Fibroblast of lung (primary cell): ENCODE data around the gene TPRG1L. TPM values are rescaled to one million over a fixed set of nuclear protein-coding genes. Genes with fewer than 3 reads are reported as not detected.
"Not testable (repeated sequence)": the region's sequence is repeated elsewhere in the genome, so short reads cannot be mapped to it uniquely, and the experiment has no call there.

Experiments used
- DNase-seq, 2 donors: peaks; one replicate each; pipeline versions ENCODE4 v3.0.0 to v3.0.0-alpha.2; 2010; ENCODE audit warnings: low read depth in 2 of 2
- H2AFZ ChIP-seq: 2 replicates; pipeline ENCODE4 v1.5.1; 2012; ENCODE audit warnings: low read length, control low read depth, inconsistent platforms
- H3K27ac ChIP-seq: 2 replicates; pipeline ENCODE4 v1.5.1; 2011; ENCODE audit warnings: low read length, control low read depth; ENCODE audit not compliant: insufficient read depth
- H3K27me3 ChIP-seq: 2 replicates; pipeline ENCODE4 v1.5.1; 2011; ENCODE audit warnings: mild to moderate bottlenecking, low read length; ENCODE audit not compliant: control insufficient read depth, insufficient read depth
- H3K36me3 ChIP-seq: 2 replicates; pipeline ENCODE4 v1.5.1; 2011; ENCODE audit warnings: low read length; ENCODE audit not compliant: control insufficient read depth, insufficient read depth
- H3K4me1 ChIP-seq: 2 replicates; pipeline ENCODE4 v1.5.1; 2011; ENCODE audit warnings: low read length; ENCODE audit not compliant: control insufficient read depth, insufficient read depth; ENCODE audit errors: extremely low read depth
- H3K4me2 ChIP-seq: 2 replicates; pipeline ENCODE4 v1.5.1; 2011; ENCODE audit warnings: low read length, control low read depth; ENCODE audit not compliant: insufficient read depth; ENCODE audit errors: extremely low read depth
- H3K4me3 ChIP-seq, 4 experiments: fragments of 200-600 bp in 1 of 4; sonication (generic) in 1 of 4; replicated peaks in 1 of 4; 2 replicates each; pipeline ENCODE4 v1.5.1; 2011 to 2016; ENCODE audit warnings: low read length in 4 of 4, low read depth in 3 of 4, mild to moderate bottlenecking in 3 of 4, control low read depth in 2 of 4, inconsistent platforms in 1 of 4, mixed read lengths in 1 of 4; ENCODE audit not compliant: insufficient read depth in 1 of 4; ENCODE audit errors: control extremely low read depth in 1 of 4
- H3K79me2 ChIP-seq: 2 replicates; pipeline ENCODE4 v1.5.1; 2012; ENCODE audit warnings: mild to moderate bottlenecking, low read length, inconsistent platforms; ENCODE audit not compliant: control insufficient read depth, insufficient read depth
- H3K9ac ChIP-seq: 2 replicates; pipeline ENCODE4 v1.5.1; 2011; ENCODE audit warnings: mild to moderate bottlenecking, low read length, control low read depth; ENCODE audit not compliant: insufficient read depth
- H3K9me3 ChIP-seq: 2 replicates; pipeline ENCODE4 v1.5.1; 2012; ENCODE audit warnings: low read depth, low read length; ENCODE audit not compliant: control insufficient read depth, insufficient read depth
- H4K20me1 ChIP-seq: 2 replicates; pipeline ENCODE4 v1.5.1; 2011; ENCODE audit warnings: low read length; ENCODE audit not compliant: control insufficient read depth, insufficient read depth; ENCODE audit errors: extremely low read depth
- CTCF ChIP-seq, 2 donors: IDR thresholded peaks in 1 of 2; conservative IDR thresholded peaks in 1 of 2; 1 replicate in 1 of 2; 2 replicates in 1 of 2; pipeline ENCODE4 v1.5.1; 2011 to 2012; ENCODE audit warnings: low read length in 2 of 2, control low read depth in 1 of 2, inconsistent platforms in 1 of 2, low read depth in 1 of 2, mild to moderate bottlenecking in 1 of 2
- EZH2 ChIP-seq: IDR thresholded peaks from 2 replicates; pipeline ENCODE4 v1.5.1; 2012; ENCODE audit warnings: low read length, control low read depth, mild to moderate bottlenecking; ENCODE audit errors: missing control alignments
- polyA minus RNA-seq: library from RNA; depleted of rRNA, polyadenylated mRNA; stranded (reverse); fragments of >200 nt; gene quantifications from 2 replicates; pipeline ENCODE4 v1.2.3, GENCODE V29; 2011; ENCODE audit warnings: low replicate concordance
- polyA plus RNA-seq, 2 donors: library from polyadenylated mRNA; depleted of rRNA in 1 of 2; stranded (reverse) in 1 of 2; unstranded in 1 of 2; fragments of >200 nt; gene quantifications; 2 replicates each; pipeline ENCODE4 v1.2.1, GENCODE V29; 2011 to 2012; ENCODE audit warnings: missing spikeins in 1 of 2
- total RNA-seq: library from RNA; depleted of rRNA; stranded (reverse); fragments of >200 nt; gene quantifications from 2 replicates; pipeline ENCODE4 v1.2.1, GENCODE V29; 2014

The TPRG1L gene
- total RNA-seq, result 22.3 and 22.9 TPM in 2 replicates
- 56.7 and 60.6 TPM in 2 replicates for polyA plus RNA-seq
- polyA plus RNA-seq (2012), result 47.8 and 48.2 TPM in 2 replicates
- 47.6 and 64.3 TPM in 2 replicates for polyA minus RNA-seq

GRCh38 chr1:3624200-3625136 is at the start of gene TPRG1L:
TSS of gene TPRG1L (plus strand) at chr1:3625015. CDS start at chr1:3625073, 58 bp downstream.
- H3K4me3 ChIP-seq, result peak within 1 kb of the TSS; percentile 66 to 96 (median 84)
- peaks cover 7% of the 10 kb centered on the region for H3K36me3 ChIP-seq
- H3K4me1 ChIP-seq, result peaks cover 4% of the 10 kb centered on the region
- TF ChIP-seq CTCF (conservative IDR thresholded peaks at IDR 0.05 in 1 of 2, IDR thresholded peaks at IDR 0.05 in 1 of 2; ENCODE audit: low read depth in 1 of 2, low read length in 2 of 2), result no peak
- TF ChIP-seq EZH2, result no peak
- no peaks in the 10 kb centered on the region for H3K27me3 ChIP-seq
- DNase-seq, result peak; percentile 91
- H2AFZ ChIP-seq, result peak within 1 kb of the TSS; percentile 88
- peak within 1 kb of the TSS; percentile 79 for H3K9ac ChIP-seq
- peak within 1 kb of the TSS; percentile 70 for H3K27ac ChIP-seq
- H4K20me1 ChIP-seq, result no peaks in the 10 kb centered on the region
- H3K4me2 ChIP-seq, result peak within 1 kb of the TSS; percentile 87
- no peaks in the 10 kb centered on the region for H3K9me3 ChIP-seq
- H3K79me2 ChIP-seq, result peaks cover 5% of the 10 kb centered on the region

- not testable (repeated sequence) for H3K27ac ChIP-seq, H2AFZ ChIP-seq, H3K36me3 ChIP-seq, H3K4me2 ChIP-seq, H3K9me3 ChIP-seq, DNase-seq, H3K9ac ChIP-seq, H4K20me1 ChIP-seq, H3K4me1 ChIP-seq, H3K4me3 ChIP-seq, H3K27me3 ChIP-seq, H3K79me2 ChIP-seq
These were observed 49.3 kb upstream of the TPRG1L start for GRCh38 chr1:3575515-3575914.

- no peak overlapping the region for H2AFZ ChIP-seq
- no peaks in the 10 kb centered on the region for H3K27me3 ChIP-seq
- H3K4me2 ChIP-seq, result no peak overlapping the region
- no peaks in the 10 kb centered on the region for H3K36me3 ChIP-seq
- no peaks in the 10 kb centered on the region for H3K9me3 ChIP-seq
- DNase-seq, result no peak
- H3K9ac ChIP-seq, result no peak overlapping the region
- H4K20me1 ChIP-seq, result no peaks in the 10 kb centered on the region
- H3K27ac ChIP-seq, result no peak overlapping the region
- TF ChIP-seq EZH2, result no peak
- no peak for TF ChIP-seq CTCF (conservative IDR thresholded peaks at IDR 0.05 in 1 of 2, IDR thresholded peaks at IDR 0.05 in 1 of 2; ENCODE audit: low read depth in 1 of 2, low read length in 2 of 2)
- H3K4me1 ChIP-seq, result no peaks in the 10 kb centered on the region
- H3K79me2 ChIP-seq, result no peaks in the 10 kb centered on the region
- no peak overlapping the region for H3K4me3 ChIP-seq
These were observed 48.8 kb upstream of the TPRG1L start for GRCh38 chr1:3575993-3576392.
